OCI-LY3 (cell line): ENCODE data around the gene NOTCH3.

Source experiments
- H2AFZ ChIP-seq: fragments of 200-600, 300-600 bp; shearing (Covaris generic); 2 replicates; pipeline ENCODE4 v1.6.0; 2014; ENCODE audit warnings: antibody characterized with exemption, low read depth, low read length
- H3K27ac ChIP-seq: fragments of 200-600, 300-600 bp; sonication (generic); 2 replicates; pipeline ENCODE4 v1.5.1; 2014; ENCODE audit warnings: mild to moderate bottlenecking, low read length, moderate library complexity, mixed read lengths
- H3K27me3 ChIP-seq: fragments of 200-600, 300-600 bp; sonication (generic); 2 replicates; pipeline ENCODE4 v1.6.1; 2014; ENCODE audit warnings: low read depth, low read length, mixed read lengths
- H3K36me3 ChIP-seq: fragments of 200-600, 300-600 bp; sonication (generic); replicated peaks from 2 replicates; pipeline ENCODE3; 2014; ENCODE audit warnings: low read depth, low read length, mixed read lengths
- H3K4me1 ChIP-seq: fragments of 300-600, 200-600 bp; sonication (generic); 2 replicates; pipeline ENCODE4 v1.6.1; 2014; ENCODE audit warnings: low read length, mixed read lengths
- H3K4me2 ChIP-seq: fragments of 200-600, 300-600 bp; sonication (generic); 2 replicates; pipeline ENCODE4 v1.6.1; 2014; ENCODE audit warnings: low read length, mixed read lengths
- H3K4me3 ChIP-seq: fragments of 300-600, 200-600 bp; sonication (generic); 2 replicates; pipeline ENCODE4 v1.5.1; 2014; ENCODE audit warnings: antibody characterized with exemption, mild to moderate bottlenecking, low read length, moderate library complexity
- H3K79me2 ChIP-seq: fragments of 300-600, 200-600 bp; shearing (Covaris generic); 2 replicates; pipeline ENCODE4 v1.6.1; 2014; ENCODE audit warnings: mild to moderate bottlenecking, low read length, mixed read lengths
- H3K9ac ChIP-seq: fragments of 300-600, 200-600 bp; shearing (Covaris generic); 2 replicates; pipeline ENCODE4 v1.6.0; 2014; ENCODE audit warnings: mild to moderate bottlenecking, low read length, moderate library complexity
- H3K9me3 ChIP-seq: fragments of 200-600, 300-600 bp; shearing (Covaris generic); 2 replicates; pipeline ENCODE4 v1.6.1; 2014; ENCODE audit warnings: low read length, mixed read lengths; ENCODE audit not compliant: insufficient read depth
- H4K20me1 ChIP-seq: fragments of 200-600, 300-600 bp; sonication (generic); 2 replicates; pipeline ENCODE4 v1.6.1; 2016; ENCODE audit warnings: low read length, mixed read lengths; ENCODE audit not compliant: insufficient read depth
- EZH2phosphoT487 ChIP-seq: fragments of 200-600 bp; shearing (Covaris generic); IDR thresholded peaks from 2 replicates; pipeline ENCODE4 v1.6.1; 2018; ENCODE audit warnings: antibody characterized with exemption, mixed run types, low read depth
- TF ChIP-seq, protein P1 (sequence below): fragments of 200-600, 300-600 bp; sonication (generic); IDR thresholded peaks from 2 replicates; pipeline ENCODE4 v1.5.1; 2014; ENCODE audit warnings: antibody characterized with exemption, low read length, low read depth

The NOTCH3 gene

DNA sequence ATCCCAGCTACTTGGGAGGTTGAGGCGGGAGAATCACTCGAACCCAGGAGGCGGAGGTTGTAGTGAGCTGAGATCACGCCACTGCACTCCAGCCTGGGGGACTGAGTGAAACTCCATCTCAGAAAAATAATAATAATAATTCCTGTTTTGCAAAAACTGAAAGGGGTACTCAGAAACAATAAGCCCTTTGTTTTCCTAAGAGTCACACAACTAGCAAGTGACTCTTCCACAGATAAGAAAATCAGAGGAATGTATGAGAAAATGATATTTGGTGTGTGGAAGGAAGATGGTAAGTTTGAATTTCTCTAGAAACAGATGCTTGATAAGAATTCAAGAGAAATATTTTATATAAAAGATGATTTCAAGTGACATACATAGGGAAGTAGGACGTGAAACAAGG is 58.5 kb downstream of the NOTCH3 start:
- no peak overlapping the region for H3K4me3 ChIP-seq
- H3K4me1 ChIP-seq: no peaks in the 10 kb centered on the region
- H3K4me2 ChIP-seq: no peak overlapping the region
- H2AFZ ChIP-seq: no peak overlapping the region
- H3K27me3 ChIP-seq: peaks cover 13% of the 10 kb centered on the region
- TF ChIP-seq, protein P1, sequence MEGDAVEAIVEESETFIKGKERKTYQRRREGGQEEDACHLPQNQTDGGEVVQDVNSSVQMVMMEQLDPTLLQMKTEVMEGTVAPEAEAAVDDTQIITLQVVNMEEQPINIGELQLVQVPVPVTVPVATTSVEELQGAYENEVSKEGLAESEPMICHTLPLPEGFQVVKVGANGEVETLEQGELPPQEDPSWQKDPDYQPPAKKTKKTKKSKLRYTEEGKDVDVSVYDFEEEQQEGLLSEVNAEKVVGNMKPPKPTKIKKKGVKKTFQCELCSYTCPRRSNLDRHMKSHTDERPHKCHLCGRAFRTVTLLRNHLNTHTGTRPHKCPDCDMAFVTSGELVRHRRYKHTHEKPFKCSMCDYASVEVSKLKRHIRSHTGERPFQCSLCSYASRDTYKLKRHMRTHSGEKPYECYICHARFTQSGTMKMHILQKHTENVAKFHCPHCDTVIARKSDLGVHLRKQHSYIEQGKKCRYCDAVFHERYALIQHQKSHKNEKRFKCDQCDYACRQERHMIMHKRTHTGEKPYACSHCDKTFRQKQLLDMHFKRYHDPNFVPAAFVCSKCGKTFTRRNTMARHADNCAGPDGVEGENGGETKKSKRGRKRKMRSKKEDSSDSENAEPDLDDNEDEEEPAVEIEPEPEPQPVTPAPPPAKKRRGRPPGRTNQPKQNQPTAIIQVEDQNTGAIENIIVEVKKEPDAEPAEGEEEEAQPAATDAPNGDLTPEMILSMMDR: no peak
- no peak for TF ChIP-seq EZH2phosphoT487
- peaks cover 9% of the 10 kb centered on the region; the same call in 1 of the 2 replicates for H3K9me3 ChIP-seq
- H3K9ac ChIP-seq: no peak overlapping the region
- no peaks in the 10 kb centered on the region for H3K36me3 ChIP-seq
- no peaks in the 10 kb centered on the region for H3K79me2 ChIP-seq
- no peaks in the 10 kb centered on the region for H4K20me1 ChIP-seq
- H3K27ac ChIP-seq: no peak overlapping the region

GRCh38 chr19:15141143-15141542 is 59.7 kb downstream of the NOTCH3 start:
- Histone ChIP-seq H3K4me1 (no peaks in the 10 kb centered on the region), H4K20me1 (no peaks in the 10 kb centered on the region), H3K4me3 (no peak overlapping the region), H3K9me3 (peaks cover 9% of the 10 kb centered on the region; the same call in 1 of the 2 replicates), H3K79me2 (no peaks in the 10 kb centered on the region), H3K9ac (no peak overlapping the region), H2AFZ (no peak overlapping the region), H3K27me3 (peaks cover 19% of the 10 kb centered on the region; the same call in 1 of the 2 replicates), H3K36me3 (no peaks in the 10 kb centered on the region), H3K27ac (no peak overlapping the region), H3K4me2 (no peak overlapping the region)
- TF ChIP-seq EZH2phosphoT487: no peak
- TF ChIP-seq, protein P1: no peak

DNA sequence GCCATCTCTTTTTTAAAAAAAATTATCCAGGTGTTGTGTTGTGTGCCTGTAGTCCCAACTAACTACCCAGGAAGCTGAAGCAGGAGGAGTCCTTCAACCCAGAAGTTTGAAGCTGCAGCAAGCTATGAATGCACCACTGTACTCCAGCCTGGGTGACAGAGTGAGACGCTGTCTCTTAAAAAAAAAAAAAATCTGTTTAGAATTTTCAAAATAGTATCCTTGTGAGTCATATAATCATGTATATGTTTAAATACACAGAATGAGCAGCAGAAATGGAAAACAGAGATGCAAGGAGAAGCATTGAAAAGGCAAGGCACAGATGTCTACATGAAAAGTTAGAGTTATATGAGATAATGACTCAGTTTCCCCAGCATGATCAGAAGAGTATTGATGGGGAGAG is 62.4 kb downstream of the NOTCH3 start:
- no peaks in the 10 kb centered on the region for H3K79me2 ChIP-seq
- TF ChIP-seq, protein P1: no peak
- TF ChIP-seq EZH2phosphoT487: no peak
- H2AFZ ChIP-seq: no peak overlapping the region
- H3K27ac ChIP-seq: no peak overlapping the region
- peaks cover 13% of the 10 kb centered on the region; the same call in 1 of the 2 replicates for H3K27me3 ChIP-seq
- H3K4me1 ChIP-seq: no peaks in the 10 kb centered on the region
- no peak overlapping the region for H3K9ac ChIP-seq
- H3K4me2 ChIP-seq: no peak overlapping the region
- no peak overlapping the region for H3K4me3 ChIP-seq
- no peaks in the 10 kb centered on the region for H3K36me3 ChIP-seq
- H3K9me3 ChIP-seq: peaks cover 9% of the 10 kb centered on the region; the same call in 1 of the 2 replicates
- no peaks in the 10 kb centered on the region for H4K20me1 ChIP-seq

DNA sequence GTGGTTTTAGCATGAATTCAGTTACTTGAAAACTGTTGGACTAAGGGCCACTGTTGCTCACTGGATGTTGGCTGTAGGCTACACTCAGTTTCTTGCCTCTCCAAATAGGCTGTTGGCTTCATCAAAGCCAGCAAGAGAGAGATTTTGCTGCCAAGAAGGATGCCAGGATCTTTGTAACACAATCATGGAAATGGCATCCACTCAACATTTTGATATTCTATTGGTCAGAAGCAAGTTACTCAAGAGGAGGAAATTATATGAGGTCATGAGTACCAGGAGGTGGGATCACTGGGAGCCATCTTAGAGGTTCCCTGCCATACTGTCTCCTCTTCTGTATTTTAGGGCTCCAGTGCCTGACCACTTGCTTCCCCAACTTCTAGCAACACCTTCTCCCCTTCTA is 63.0 kb downstream of the NOTCH3 start:
- TF ChIP-seq, protein P1: no peak
- TF ChIP-seq EZH2phosphoT487: no peak
- Histone ChIP-seq H3K4me1 (no peaks in the 10 kb centered on the region), H3K27ac (no peak overlapping the region), H3K79me2 (no peaks in the 10 kb centered on the region), H3K4me2 (no peak overlapping the region), H2AFZ (no peak overlapping the region), H3K4me3 (no peak overlapping the region), H3K27me3 (peaks cover 13% of the 10 kb centered on the region; the same call in 1 of the 2 replicates), H3K9ac (no peak overlapping the region), H3K36me3 (no peaks in the 10 kb centered on the region), H4K20me1 (no peaks in the 10 kb centered on the region), H3K9me3 (peaks cover 9% of the 10 kb centered on the region; the same call in 1 of the 2 replicates)
